Activated CD4-positive, alpha-beta T cell treated with anti-CD3 and anti-CD28 coated beads, Interleukin-2, amount 10 ng/mL, durations not matched to agents 24 days and 14 days (primary cell): ENCODE measurements around the gene HOXB2. TPM values are rescaled to one million over a fixed set of nuclear protein-coding genes. Genes with fewer than 3 reads are reported as not detected.
A peak's percentile ranks its signal among the peaks of the same experiment; 100 is the strongest.
"Not testable (repeated sequence)": the region's sequence is repeated elsewhere in the genome, so short reads cannot be mapped to it uniquely, and the experiment has no call there.

ENCODE experiments used
- DNase-seq: peaks from one replicate; pipeline ENCODE4 v3.0.0; 2022
- H3K27ac Mint-ChIP-seq: one replicate; pipeline ENCODE4 v1.8.0; 2022; ENCODE audit warnings: mild to moderate bottlenecking, mixed read lengths
- H3K27me3 Mint-ChIP-seq: one replicate; pipeline ENCODE4 v1.8.0; 2022; ENCODE audit warnings: mixed read lengths
- H3K36me3 Mint-ChIP-seq: one replicate; pipeline ENCODE4 v1.8.0; 2022; ENCODE audit warnings: low read depth, mild to moderate bottlenecking, mixed read lengths
- H3K4me1 Mint-ChIP-seq: one replicate; pipeline ENCODE4 v1.8.0; 2021; ENCODE audit warnings: mixed read lengths
- H3K4me3 Mint-ChIP-seq: one replicate; pipeline ENCODE4 v1.8.0; 2022; ENCODE audit warnings: mild to moderate bottlenecking, moderate library complexity, mixed read lengths
- H3K9me3 Mint-ChIP-seq: one replicate; pipeline ENCODE4 v1.8.0; 2021; ENCODE audit warnings: mixed read lengths
- intact Hi-C: fragments of 100-400 bp; cut with micrococcal nuclease; formaldehyde crosslinking; loops from one replicate; pipeline ENCODE4 v1.15.1; 2023
- total RNA-seq: library from RNA; stranded (reverse); gene quantifications from 2 replicates; pipeline ENCODE4 v1.2.3, GENCODE V29; 2022

HOXB2 gene
- total RNA-seq, 1 donor from 2014 or later = 28.1 TPM

DNA sequence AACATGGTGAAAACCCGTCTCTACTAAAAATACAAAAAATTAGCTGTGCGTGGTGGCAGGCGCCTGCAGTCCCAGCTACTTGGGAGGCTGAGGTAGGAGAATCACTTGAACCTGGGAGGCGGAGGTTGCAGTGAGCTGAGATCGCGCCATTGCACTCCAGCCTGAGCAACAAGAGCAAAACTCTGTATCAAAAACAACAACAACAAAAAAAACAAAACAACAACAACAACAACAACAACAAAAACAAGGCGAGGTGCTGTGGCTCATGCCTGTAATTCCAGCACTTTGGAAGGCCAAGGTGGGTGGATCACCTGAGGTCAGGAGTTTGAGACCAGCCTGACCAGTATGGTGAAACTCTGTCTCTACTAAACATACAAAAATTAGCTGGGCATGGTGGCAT is 35.2 kb downstream of the HOXB2 start:
- not testable (repeated sequence) for H3K9me3 Mint-ChIP-seq, DNase-seq, H3K4me3 Mint-ChIP-seq, H3K27ac Mint-ChIP-seq, H3K36me3 Mint-ChIP-seq, H3K27me3 Mint-ChIP-seq
- H3K4me1 Mint-ChIP-seq = peaks cover 70% of the 10 kb centered on the region
- intact Hi-C loops = loop anchor here (2.0 kb wide), 2 partner anchors 25 to 33 kb away; no protein-coding TSS in a partner anchor

DNA sequence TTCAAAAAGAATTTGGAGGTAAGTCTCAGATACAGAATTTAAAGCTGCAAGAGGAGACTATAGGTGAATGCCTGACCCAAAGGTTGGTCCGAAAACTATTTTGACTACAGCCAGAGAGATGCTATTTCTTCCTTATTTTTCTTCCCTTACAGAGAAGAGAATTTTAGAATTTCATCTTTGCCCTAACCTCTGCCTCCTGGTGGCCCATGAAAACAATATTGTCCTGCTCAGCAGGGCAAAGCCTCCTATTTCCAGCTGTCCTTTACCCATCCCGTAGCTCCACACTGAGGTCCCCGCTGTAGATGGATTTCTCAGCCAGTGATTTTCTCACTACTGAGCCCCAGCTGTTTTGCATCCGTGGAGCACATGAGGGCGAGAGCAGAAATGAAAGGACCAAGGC is 38.7 kb downstream of the HOXB2 start:
- DNase-seq = no peak
- H3K9me3 Mint-ChIP-seq = peaks cover 7% of the 10 kb centered on the region
- peaks cover 11% of the 10 kb centered on the region for H3K27me3 Mint-ChIP-seq
- H3K4me1 Mint-ChIP-seq = peaks cover 41% of the 10 kb centered on the region
- H3K27ac Mint-ChIP-seq = peak overlapping the region; percentile 84
- H3K36me3 Mint-ChIP-seq = peaks cover 3% of the 10 kb centered on the region
- peak overlapping the region; percentile 62 for H3K4me3 Mint-ChIP-seq
- intact Hi-C loops = loop anchor here (2.0 kb wide), 1 partner anchor 13 kb away; no protein-coding TSS in a partner anchor

DNA sequence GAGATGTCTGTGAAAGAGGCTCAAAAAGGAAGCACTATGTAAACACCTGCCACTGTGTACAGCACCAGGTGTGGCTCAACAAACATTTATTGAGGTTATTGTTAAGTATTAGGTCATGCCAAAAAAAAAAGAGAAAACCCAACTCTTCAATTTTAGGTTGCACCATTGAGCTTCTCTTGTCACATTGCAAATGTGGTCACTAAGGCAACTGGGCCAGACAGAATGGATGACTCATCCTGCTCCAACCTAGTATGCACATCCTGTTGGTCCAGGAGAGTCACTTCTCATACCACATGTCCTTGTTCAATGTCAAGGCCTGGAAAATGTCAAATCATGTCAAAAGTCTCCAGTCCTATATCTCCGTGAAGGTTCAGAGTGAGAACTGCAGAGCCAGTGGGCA is 39.1 kb downstream of the HOXB2 start:
- peaks cover 3% of the 10 kb centered on the region for H3K36me3 Mint-ChIP-seq
- H3K4me3 Mint-ChIP-seq = peak overlapping the region; percentile 62
- H3K4me1 Mint-ChIP-seq = peaks cover 37% of the 10 kb centered on the region
- intact Hi-C loops = loop anchor here (1.0 to 2.0 kb wide), 2 partner anchors 8 to 13 kb away; no protein-coding TSS in a partner anchor
- peaks cover 5% of the 10 kb centered on the region for H3K9me3 Mint-ChIP-seq
- DNase-seq = peak; percentile 91
- H3K27ac Mint-ChIP-seq = peak overlapping the region; percentile 84
- peaks cover 11% of the 10 kb centered on the region for H3K27me3 Mint-ChIP-seq

DNA sequence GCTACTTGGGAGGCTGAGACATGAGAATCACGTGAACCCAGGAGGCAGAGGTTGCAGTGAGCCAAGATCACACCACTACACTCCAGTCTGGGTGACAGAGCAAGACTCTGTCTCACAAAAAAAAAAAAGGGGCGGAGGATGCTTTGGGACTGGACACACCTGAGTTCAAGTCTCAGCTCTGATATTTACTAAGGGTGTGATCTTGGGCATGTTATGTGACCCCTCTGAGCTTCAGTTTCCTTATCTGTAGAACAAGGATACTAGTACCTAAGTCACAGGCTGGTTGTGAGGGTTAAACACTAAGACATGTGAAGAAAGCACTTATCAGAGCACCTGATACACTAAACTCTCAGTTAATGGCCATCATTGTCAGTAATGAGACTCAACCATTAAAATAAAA is 40.0 kb downstream of the HOXB2 start:
- H3K27me3 Mint-ChIP-seq = peaks cover 18% of the 10 kb centered on the region
- H3K27ac Mint-ChIP-seq = peak overlapping the region; percentile 77
- H3K4me1 Mint-ChIP-seq = peaks cover 31% of the 10 kb centered on the region
- H3K36me3 Mint-ChIP-seq = peaks cover 3% of the 10 kb centered on the region
- H3K4me3 Mint-ChIP-seq = peak overlapping the region; percentile 17
- no peak for DNase-seq
- no peaks in the 10 kb centered on the region for H3K9me3 Mint-ChIP-seq
- intact Hi-C loops = loop anchor here (1.0 kb wide), 1 partner anchor 8 kb away; no protein-coding TSS in a partner anchor

DNA sequence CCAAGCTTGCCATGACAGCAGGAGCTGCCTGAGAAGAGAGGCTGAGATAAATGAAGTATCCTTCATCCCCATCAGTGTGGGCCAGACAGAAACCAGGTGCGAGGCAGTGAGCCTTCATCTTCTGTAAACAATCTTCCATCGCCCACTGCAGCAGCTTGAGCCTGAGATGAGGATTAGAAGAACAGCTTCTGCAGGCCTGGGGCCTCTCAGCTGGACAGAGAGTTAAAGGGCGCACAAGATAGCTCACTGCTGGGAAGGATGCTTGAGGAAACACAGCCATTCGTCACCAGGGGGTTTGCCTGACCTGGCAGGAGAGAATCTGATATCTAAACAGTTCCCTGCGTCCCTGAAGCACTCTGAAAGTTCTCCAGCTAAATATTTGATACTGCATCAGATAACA is 41.2 kb downstream of the HOXB2 start:
- Mint-ChIP-seq H3K36me3 (peaks cover 3% of the 10 kb centered on the region), H3K9me3 (no peaks in the 10 kb centered on the region), H3K4me1 (peaks cover 30% of the 10 kb centered on the region), H3K27me3 (peaks cover 26% of the 10 kb centered on the region), H3K4me3 (no peak overlapping the region), H3K27ac (no peak overlapping the region)
- no peak for DNase-seq
- intact Hi-C loops = no loop called here

DNA sequence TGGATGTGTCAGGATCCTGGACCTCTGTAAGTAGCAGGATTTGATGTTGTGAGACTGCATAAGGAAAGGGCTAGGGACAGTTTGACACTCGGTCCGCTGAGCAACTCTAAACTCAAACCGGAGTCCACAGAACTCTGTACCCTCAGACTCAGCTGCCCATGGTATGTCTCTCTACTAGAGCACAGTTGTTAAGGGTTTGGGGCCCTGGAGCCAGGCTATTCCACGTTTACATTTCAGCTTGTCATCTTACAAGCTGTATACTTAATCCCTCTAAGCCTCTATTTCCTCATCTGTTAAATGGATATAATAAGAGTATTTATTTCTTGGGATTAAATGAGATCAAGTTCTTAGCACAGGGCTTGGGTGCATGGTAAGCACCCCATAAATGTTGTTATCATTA is 42.0 kb downstream of the HOXB2 start:
- Mint-ChIP-seq H3K27ac (no peak overlapping the region), H3K27me3 (peaks cover 32% of the 10 kb centered on the region), H3K9me3 (no peaks in the 10 kb centered on the region)

DNA sequence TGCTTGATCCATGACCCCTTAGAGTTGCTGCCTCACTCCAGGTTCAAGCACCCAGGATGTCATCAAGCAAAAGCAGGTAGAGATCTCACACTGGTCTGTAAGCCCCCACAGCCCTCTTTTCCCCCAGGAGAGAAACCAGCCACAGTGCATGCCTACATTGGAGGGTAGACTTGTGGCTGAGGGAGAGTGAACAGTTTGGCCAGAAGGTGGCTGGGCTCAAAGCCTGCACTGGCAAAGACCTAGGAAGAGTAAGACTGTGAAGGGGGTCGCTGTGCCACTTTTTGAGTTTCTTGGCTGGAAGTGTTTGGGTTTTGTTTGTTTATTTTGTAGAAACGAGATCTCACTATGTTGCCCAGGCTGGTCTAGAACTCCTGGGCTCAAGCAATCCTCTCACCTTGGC is 42.6 kb downstream of the HOXB2 start:
- H3K9me3 Mint-ChIP-seq = no peaks in the 10 kb centered on the region
- no peak overlapping the region for H3K4me3 Mint-ChIP-seq
- no peak for DNase-seq
- H3K4me1 Mint-ChIP-seq = peaks cover 25% of the 10 kb centered on the region
- intact Hi-C loops = no loop called here
- H3K27me3 Mint-ChIP-seq = peaks cover 37% of the 10 kb centered on the region
- no peak overlapping the region for H3K27ac Mint-ChIP-seq
- H3K36me3 Mint-ChIP-seq = no peaks in the 10 kb centered on the region

More for the DNA sequence above, 42.0 kb downstream of the HOXB2 start:
- H3K4me3 Mint-ChIP-seq = no peak overlapping the region
- H3K4me1 Mint-ChIP-seq = peaks cover 26% of the 10 kb centered on the region
- intact Hi-C loops = no loop called here
- no peaks in the 10 kb centered on the region for H3K36me3 Mint-ChIP-seq
- no peak for DNase-seq

DNA sequence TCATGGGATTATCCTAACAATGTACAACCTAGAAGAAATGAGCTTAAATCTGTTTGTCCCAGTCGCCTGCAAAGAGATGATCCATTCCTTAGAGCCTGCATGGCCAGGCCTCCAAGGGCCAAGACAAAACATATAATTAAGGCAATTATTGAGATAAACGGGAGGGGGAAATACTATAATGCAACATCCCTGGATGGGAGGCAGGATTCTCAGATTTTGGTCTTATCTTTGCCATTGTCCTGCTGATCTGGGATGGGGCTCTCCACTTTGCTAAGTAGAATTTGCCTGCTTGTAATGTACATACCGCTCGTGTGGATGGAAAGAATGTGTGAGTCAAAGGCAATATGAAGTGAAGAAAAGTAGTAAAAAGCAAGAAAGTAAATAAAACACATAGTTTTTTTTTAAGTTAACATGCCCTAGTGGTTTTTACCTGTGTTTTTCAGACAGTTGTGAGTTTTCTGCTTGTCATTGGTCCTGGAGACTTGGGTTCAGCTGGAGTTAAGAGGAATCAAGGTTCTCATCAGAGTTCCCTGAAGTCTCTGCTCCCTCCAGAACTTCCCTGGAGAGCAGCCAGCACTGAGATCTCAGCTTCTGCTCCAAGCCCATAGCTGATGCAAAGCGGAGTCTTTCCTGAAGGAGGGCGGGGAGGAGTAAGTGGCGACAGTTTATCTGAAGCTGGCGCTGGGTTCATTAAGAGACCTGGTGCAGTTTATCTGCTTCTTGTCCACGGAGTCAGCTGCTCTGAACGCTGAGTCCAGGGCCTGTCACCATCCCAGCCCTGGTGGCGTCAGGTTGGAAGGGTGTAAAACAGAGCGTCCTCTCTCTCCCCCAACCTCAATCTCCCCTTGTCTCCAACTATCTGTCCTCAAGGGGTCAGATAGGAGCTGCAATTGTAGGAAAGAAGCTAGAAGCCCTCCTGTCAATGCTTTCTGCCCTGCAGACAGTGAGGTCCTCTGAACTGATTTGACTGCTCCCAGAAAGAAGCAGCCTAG is 44.2 kb downstream of the HOXB2 start:
- Mint-ChIP-seq H3K36me3 (no peaks in the 10 kb centered on the region), H3K4me3 (no peak overlapping the region), H3K27ac (no peak overlapping the region), H3K4me1 (peaks cover 17% of the 10 kb centered on the region), H3K27me3 (peaks cover 46% of the 10 kb centered on the region), H3K9me3 (no peaks in the 10 kb centered on the region)
- DNase-seq = no peak
- intact Hi-C loops = no loop called here

DNA sequence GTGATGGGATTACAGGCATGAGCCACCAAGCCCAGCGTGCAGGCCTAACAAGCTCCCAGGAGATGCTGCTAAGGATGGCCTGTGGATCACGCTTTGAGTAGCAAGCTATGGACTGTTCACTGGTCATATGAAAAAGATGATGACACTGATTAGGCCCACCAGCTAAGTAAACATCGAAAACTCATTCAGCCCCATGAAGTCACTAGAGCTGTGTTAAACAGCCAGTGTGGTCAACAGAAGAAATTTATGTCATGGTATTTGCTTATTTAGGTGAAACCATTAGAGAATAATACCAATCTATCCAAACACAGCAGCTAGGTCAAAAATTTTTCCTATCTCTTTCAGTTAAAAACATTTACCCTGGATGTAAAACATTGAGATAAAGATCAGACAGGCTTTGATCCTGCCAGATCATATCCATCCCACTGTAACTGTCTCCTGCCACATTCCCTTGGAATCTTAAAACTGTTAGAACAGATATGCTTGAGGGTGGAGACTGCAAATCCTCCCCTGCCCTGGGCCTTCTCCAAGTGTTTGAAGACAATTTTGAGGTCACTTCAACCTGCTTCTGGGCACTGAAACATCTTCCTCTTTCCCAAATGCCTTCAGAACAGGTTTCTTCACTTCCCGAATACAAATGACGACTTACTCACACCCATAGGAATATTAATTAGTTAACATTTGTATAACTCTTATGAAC is 45.0 kb downstream of the HOXB2 start:
- peaks cover 51% of the 10 kb centered on the region for H3K27me3 Mint-ChIP-seq

DNA sequence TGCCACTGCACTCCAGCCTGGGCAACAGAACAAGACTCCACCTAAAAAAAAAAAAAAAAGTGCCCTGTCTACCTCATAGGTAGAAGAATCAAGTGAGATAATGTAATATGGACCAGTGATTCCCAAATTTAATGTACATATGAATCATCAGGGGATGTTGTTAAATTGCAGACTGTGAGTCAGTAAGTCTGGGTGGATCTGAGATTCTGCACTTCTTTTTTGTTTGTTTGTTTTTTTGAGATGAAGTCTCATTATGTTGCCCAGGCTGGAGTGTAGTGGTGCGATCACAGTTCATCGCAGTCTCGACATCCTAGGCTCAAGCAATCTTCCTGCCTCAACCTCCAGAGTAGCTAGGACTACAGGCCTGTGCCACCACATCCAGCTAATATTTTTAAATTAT is 45.7 kb downstream of the HOXB2 start:
- no peaks in the 10 kb centered on the region for H3K9me3 Mint-ChIP-seq
- no peaks in the 10 kb centered on the region for H3K36me3 Mint-ChIP-seq
- intact Hi-C loops = no loop called here
- no peak overlapping the region for H3K4me3 Mint-ChIP-seq
- peaks cover 5% of the 10 kb centered on the region for H3K4me1 Mint-ChIP-seq
- no peak overlapping the region for H3K27ac Mint-ChIP-seq
- DNase-seq = no peak
- H3K27me3 Mint-ChIP-seq = peaks cover 54% of the 10 kb centered on the region

More for the DNA sequence above, 45.0 kb downstream of the HOXB2 start:
- H3K36me3 Mint-ChIP-seq = no peaks in the 10 kb centered on the region
- no peak overlapping the region for H3K4me3 Mint-ChIP-seq
- no peak for DNase-seq
- H3K27ac Mint-ChIP-seq = no peak overlapping the region
- peaks cover 9% of the 10 kb centered on the region for H3K4me1 Mint-ChIP-seq
- no peaks in the 10 kb centered on the region for H3K9me3 Mint-ChIP-seq
- intact Hi-C loops = no loop called here

DNA sequence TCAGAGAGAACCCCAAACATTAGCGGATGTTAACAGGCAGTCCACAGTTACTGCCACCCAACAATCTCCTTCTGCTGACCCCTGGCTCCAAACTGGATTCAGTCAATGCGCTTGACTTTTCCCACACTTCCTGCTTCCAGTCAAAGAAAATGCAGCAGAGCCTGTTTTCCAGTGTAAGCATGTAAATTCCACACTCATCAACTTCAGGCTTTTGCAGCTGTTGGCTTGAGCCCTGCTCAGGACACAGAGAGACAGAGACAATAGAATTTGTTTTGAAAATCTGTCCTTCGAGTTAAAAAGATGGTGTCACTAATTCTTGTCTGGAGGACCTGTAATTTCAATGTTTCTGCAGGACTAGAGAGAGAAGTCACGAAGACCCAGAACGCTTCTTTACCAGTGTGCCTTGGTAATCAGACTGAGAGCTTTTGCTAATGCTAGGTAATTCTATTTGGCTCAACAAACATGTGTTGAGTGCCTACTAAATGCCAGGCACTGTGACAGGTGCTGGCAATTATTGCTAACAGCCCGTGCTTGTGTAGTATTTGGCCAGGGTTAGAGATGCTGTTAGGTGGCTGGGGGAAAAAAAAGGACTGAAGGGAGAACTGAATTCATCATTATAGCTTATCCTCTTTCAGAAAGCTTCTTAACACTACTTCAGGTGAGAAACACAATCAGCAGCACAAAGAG is 46.6 kb downstream of the HOXB2 start:
- Mint-ChIP-seq H3K36me3 (no peaks in the 10 kb centered on the region), H3K27ac (no peak overlapping the region), H3K27me3 (peaks cover 57% of the 10 kb centered on the region), H3K9me3 (no peaks in the 10 kb centered on the region), H3K4me1 (peaks cover 5% of the 10 kb centered on the region), H3K4me3 (no peak overlapping the region)
- intact Hi-C loops = no loop called here
- DNase-seq = no peak

DNA sequence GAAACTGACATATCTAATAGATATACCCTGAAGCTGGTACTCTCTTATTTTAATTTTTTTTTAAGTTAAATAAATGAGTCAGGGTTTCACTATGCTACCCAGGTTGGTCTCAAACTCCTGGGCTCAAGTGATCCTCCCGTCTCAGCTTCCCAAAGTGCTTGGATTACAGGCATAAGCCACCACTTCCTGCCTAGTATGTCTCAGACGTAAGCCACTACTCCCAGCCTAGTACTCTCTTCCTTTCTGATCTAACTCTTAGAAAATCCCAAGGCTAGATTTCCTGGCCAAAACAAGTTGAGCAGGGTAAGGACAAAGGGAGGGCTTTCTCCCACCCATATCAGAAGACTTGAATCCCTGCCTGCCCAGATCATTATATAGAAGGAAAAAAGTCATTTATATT is 47.8 kb downstream of the HOXB2 start:
- no peak overlapping the region for H3K4me3 Mint-ChIP-seq
- H3K4me1 Mint-ChIP-seq = peaks cover 11% of the 10 kb centered on the region
- peaks cover 50% of the 10 kb centered on the region for H3K27me3 Mint-ChIP-seq
- intact Hi-C loops = no loop called here
- DNase-seq = no peak
- H3K27ac Mint-ChIP-seq = no peak overlapping the region
- H3K9me3 Mint-ChIP-seq = no peaks in the 10 kb centered on the region
- no peaks in the 10 kb centered on the region for H3K36me3 Mint-ChIP-seq

DNA sequence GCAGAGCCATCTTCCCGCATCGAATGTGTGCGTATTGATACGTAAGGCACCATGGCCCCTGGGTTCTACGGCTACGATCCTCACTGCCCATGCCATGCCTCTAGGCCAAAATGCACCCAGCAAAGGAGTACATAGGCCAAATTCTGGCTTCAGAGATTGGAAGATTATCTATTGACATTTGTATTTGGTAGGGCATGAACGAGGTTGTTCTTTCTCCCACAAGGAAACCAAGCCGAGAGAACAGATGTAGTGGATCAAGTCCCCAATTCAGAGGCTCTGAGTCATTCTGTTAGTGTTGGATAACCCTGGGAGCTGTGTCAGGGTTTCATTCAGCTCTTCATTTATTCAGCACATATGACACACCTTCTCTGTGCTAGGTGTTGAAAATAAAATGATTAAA is 50.6 kb downstream of the HOXB2 start:
- no peak for DNase-seq
- intact Hi-C loops = no loop called here
- no peaks in the 10 kb centered on the region for H3K36me3 Mint-ChIP-seq
- no peaks in the 10 kb centered on the region for H3K9me3 Mint-ChIP-seq
- no peak overlapping the region for H3K4me3 Mint-ChIP-seq
- H3K27me3 Mint-ChIP-seq = peaks cover 34% of the 10 kb centered on the region
- peaks cover 27% of the 10 kb centered on the region for H3K4me1 Mint-ChIP-seq
- H3K27ac Mint-ChIP-seq = no peak overlapping the region
